GM23338 (cell line): ENCODE measurements around the gene DIO3. TPM values are rescaled to one million over a fixed set of nuclear protein-coding genes. Genes with fewer than 3 reads are reported as not detected.

ENCODE experiments used
- ATAC-seq: fragments of 200-7000 bp; cut with Tn5 transposase; 3 replicates; pipeline ENCODE4 v1.9.1; 2020
- DNase-seq: peaks from one replicate; pipeline ENCODE4 v3.0.0-alpha.2; 2015; ENCODE audit warnings: low spot score
- H2AFZ ChIP-seq: fragments of 200-600 bp; sonication (generic); 2 replicates; pipeline ENCODE4 v1.8.0; 2016; ENCODE audit warnings: antibody characterized with exemption, mild to moderate bottlenecking, moderate library complexity
- H3F3A ChIP-seq: fragments of 200-600 bp; sonication (generic); replicated peaks from 2 replicates; pipeline ENCODE4 v1.8.0; 2017; ENCODE audit warnings: antibody characterized with exemption, mixed run types, low read depth
- H3K27ac ChIP-seq: fragments of 200-600 bp; sonication (generic); 2 replicates; pipeline ENCODE4 v1.6.1; 2016; ENCODE audit warnings: low read depth
- H3K27me3 ChIP-seq: fragments of 200-600 bp; sonication (generic); 2 replicates; pipeline ENCODE4 v1.8.0; 2016; ENCODE audit warnings: mild to moderate bottlenecking, mixed run types, moderate library complexity; ENCODE audit not compliant: insufficient read depth
- H3K36me3 ChIP-seq: fragments of 200-600 bp; sonication (generic); 2 replicates; pipeline ENCODE4 v1.8.0; 2016; ENCODE audit warnings: mild to moderate bottlenecking; ENCODE audit not compliant: insufficient read depth
- H3K4me1 ChIP-seq: fragments of 200-600 bp; sonication (generic); 2 replicates; pipeline ENCODE4 v1.8.0; 2016; ENCODE audit warnings: mild to moderate bottlenecking, moderate library complexity; ENCODE audit not compliant: insufficient read depth
- H3K4me2 ChIP-seq: fragments of 200-600 bp; sonication (generic); 2 replicates; pipeline ENCODE4 v1.7.1; 2017; ENCODE audit warnings: mixed run types
- H3K4me3 ChIP-seq: fragments of 200-600 bp; sonication (generic); 2 replicates; pipeline ENCODE4 v1.6.1; 2016; ENCODE audit warnings: mixed run types
- H3K79me2 ChIP-seq: fragments of 200-600 bp; sonication (generic); replicated peaks from 2 replicates; pipeline ENCODE4 v1.8.0; 2017; ENCODE audit warnings: mild to moderate bottlenecking; ENCODE audit not compliant: insufficient read depth
- H3K9me2 ChIP-seq: fragments of 200-600 bp; sonication (generic); 2 replicates; pipeline ENCODE4 v1.8.0; 2017; ENCODE audit not compliant: insufficient read depth
- H4K20me1 ChIP-seq: fragments of 200-600 bp; sonication (generic); replicated peaks from 2 replicates; pipeline ENCODE4 v1.8.0; 2017; ENCODE audit warnings: mild to moderate bottlenecking; ENCODE audit not compliant: insufficient read depth
- H3K27ac Mint-ChIP-seq: 2 replicates; pipeline ENCODE4 v1.8.0; 2020; ENCODE audit warnings: inconsistent platforms, mild to moderate bottlenecking, moderate library complexity, mixed read lengths
- H3K27me3 Mint-ChIP-seq: 3 replicates; pipeline ENCODE4 v1.8.0; 2022; ENCODE audit warnings: low read depth, mild to moderate bottlenecking, moderate library complexity, mixed read lengths, inconsistent platforms; ENCODE audit not compliant: insufficient read depth, poor library complexity
- H3K36me3 Mint-ChIP-seq: 3 replicates; pipeline ENCODE4 v1.8.0; 2021; ENCODE audit warnings: low read depth, mild to moderate bottlenecking, inconsistent platforms, moderate library complexity, mixed read lengths
- H3K4me1 Mint-ChIP-seq: 3 replicates; pipeline ENCODE4 v1.8.0; 2020; ENCODE audit warnings: mild to moderate bottlenecking, inconsistent platforms, mixed read lengths
- H3K4me3 Mint-ChIP-seq: 3 replicates; pipeline ENCODE4 v1.8.0; 2021; ENCODE audit warnings: moderate library complexity, mild to moderate bottlenecking, inconsistent platforms, mixed read lengths
- H3K9me3 Mint-ChIP-seq: 3 replicates; pipeline ENCODE4 v1.8.0; 2020; ENCODE audit warnings: moderate library complexity, mild to moderate bottlenecking, inconsistent platforms, mixed read lengths
- CREB1 ChIP-seq: fragments of 250-450 bp; sonication (Bioruptor Pico); IDR thresholded peaks from 2 replicates; pipeline ENCODE4 v1.5.0; 2020; ENCODE audit warnings: low read depth, mild to moderate bottlenecking, moderate library complexity
- CTCF ChIP-seq, 2 experiments: fragments of 200-600 bp in 1 of 2; sonication (generic) in 1 of 2; conservative IDR thresholded peaks; 2 replicates each; pipeline versions ENCODE4 v1.5.1 to v1.6.1; 2016 to 2017; ENCODE audit warnings: antibody characterized with exemption in 2 of 2, low read depth in 2 of 2, mild to moderate bottlenecking in 2 of 2, moderate library complexity in 1 of 2
- ETS1 ChIP-seq: IDR thresholded peaks from 2 replicates; pipeline ENCODE4 v1.6.1; 2016; ENCODE audit warnings: antibody characterized with exemption
- EZH2 ChIP-seq: fragments of 200-600 bp; sonication (generic); IDR thresholded peaks from one replicate; pipeline ENCODE4 v1.8.0; 2017; ENCODE audit warnings: antibody characterized with exemption, mild to moderate bottlenecking, low read depth; ENCODE audit not compliant: unreplicated experiment
- EZH2phosphoT487 ChIP-seq: fragments of 200-600 bp; sonication (generic); IDR thresholded peaks from one replicate; pipeline ENCODE4 v1.8.1; 2018; ENCODE audit warnings: antibody characterized with exemption; ENCODE audit not compliant: unreplicated experiment
- JUNB ChIP-seq: IDR thresholded peaks from one replicate; pipeline ENCODE4 v1.6.1; 2016; ENCODE audit warnings: antibody characterized with exemption; ENCODE audit not compliant: unreplicated experiment
- NANOG ChIP-seq: IDR thresholded peaks from 2 replicates; pipeline ENCODE4 v1.6.1; 2016; ENCODE audit warnings: antibody characterized with exemption, borderline replicate concordance
- POLR2AphosphoS5 ChIP-seq: IDR thresholded peaks from 2 replicates; pipeline ENCODE4 v1.6.1; 2016; ENCODE audit warnings: antibody characterized with exemption, low read depth
- REST ChIP-seq: IDR thresholded peaks from one replicate; pipeline ENCODE4 v1.6.1; 2018; ENCODE audit warnings: antibody characterized with exemption; ENCODE audit not compliant: unreplicated experiment
- STAT1 ChIP-seq: IDR thresholded peaks from one replicate; pipeline ENCODE4 v1.6.1; 2016; ENCODE audit warnings: antibody characterized with exemption; ENCODE audit not compliant: unreplicated experiment
- ZNF114 ChIP-seq: fragments of 250-450 bp; sonication (Bioruptor Pico); IDR thresholded peaks from 2 replicates; pipeline ENCODE4 v1.5.0; 2020; ENCODE audit warnings: mild to moderate bottlenecking, moderate library complexity
- ZNF331 ChIP-seq: fragments of 250-450 bp; sonication (Bioruptor Pico); IDR thresholded peaks from 2 replicates; pipeline ENCODE4 v1.5.0; 2020; ENCODE audit warnings: low read depth, mild to moderate bottlenecking, moderate library complexity
- ZNF462 ChIP-seq: fragments of 250-450 bp; sonication (Bioruptor Pico); IDR thresholded peaks from 2 replicates; pipeline ENCODE4 v1.5.0; 2020; ENCODE audit warnings: mild to moderate bottlenecking, moderate library complexity
- polyA plus RNA-seq: library from polyadenylated mRNA; unstranded; fragments of >200 nt; fragmentation: Nextera tagmentation; extraction: Ambion mirVana; gene quantifications from 2 replicates; pipeline ENCODE4 v1.2.1, GENCODE V29; 2016
- total RNA-seq: library from RNA; depleted of rRNA; stranded (reverse); fragments of >200 nt; shearing (Covaris generic); gene quantifications from 2 replicates; pipeline ENCODE4 v1.2.3, GENCODE V29; 2014

The DIO3 gene
- total and polyA plus RNA-seq, 2 experiments from 2014 or later: 0.10 to 0.28 TPM

- no peaks in the 10 kb centered on the region; the same call in 2 of the 3 replicates for H3K4me1 Mint-ChIP-seq
- Histone ChIP-seq H3K27ac (no peak overlapping the region), H3K79me2 (no peaks in the 10 kb centered on the region), H3K4me2 (no peak overlapping the region), H4K20me1 (no peaks in the 10 kb centered on the region), H3F3A (no peaks in the 10 kb centered on the region), H3K9me2 (no peaks in the 10 kb centered on the region), H3K27me3 (no peaks in the 10 kb centered on the region), H2AFZ (no peak overlapping the region), H3K4me3 (no peak overlapping the region), H3K36me3 (no peaks in the 10 kb centered on the region), H3K4me1 (no peaks in the 10 kb centered on the region)
- peaks cover 2% of the 10 kb centered on the region; the same call in 1 of the 3 replicates for H3K36me3 Mint-ChIP-seq
- DNase-seq (no peak), ATAC-seq (no peak)
- H3K4me3 Mint-ChIP-seq: no peak overlapping the region
- peaks cover 4% of the 10 kb centered on the region for H3K27me3 Mint-ChIP-seq
- no peak overlapping the region for H3K27ac Mint-ChIP-seq
- TF ChIP-seq ETS1 (no peak), STAT1 (no peak), NANOG (no peak), EZH2 (no peak), ZNF462 (CRISPR knock-in tag) (no peak), ZNF331 (CRISPR knock-in tag) (no peak), REST (no peak), CREB1 (CRISPR knock-in tag) (no peak), JUNB (no peak), EZH2phosphoT487 (no peak), CTCF (conservative IDR thresholded peaks at IDR 0.05; ENCODE audit: low read depth in 2 of 2) (no peak), ZNF114 (CRISPR knock-in tag) (no peak), POLR2AphosphoS5 (no peak)
- H3K9me3 Mint-ChIP-seq: peaks cover 6% of the 10 kb centered on the region; the same call in 2 of the 3 replicates
These were observed 29.8 kb downstream of the DIO3 start for GRCh38 chr14:101591121-101591520.
